ENCODE measurements around the gene CHTOP.

GRCh38 chr1:153655333-153655732 is 21.5 kb downstream of the CHTOP start:
- TF ChIP-seq CTCF (IDR thresholded peaks at IDR 0.05; ENCODE audit: borderline replicate concordance, extremely low read depth, low read length, poor library complexity, severe bottlenecking) (no peak), EZH2 (IDR thresholded peaks at IDR 0.05; ENCODE audit: borderline replicate concordance, low read depth, low read length, severe bottlenecking) (no peak)

Measured in DND-41 (cell line).